ENCODE measurements around the gene FAM13A.

The FAM13A gene

GRCh38 chr4:88880501-88881226 is 176.3 kb downstream of the FAM13A start (continued):
- TF ChIP-seq, protein P1, sequence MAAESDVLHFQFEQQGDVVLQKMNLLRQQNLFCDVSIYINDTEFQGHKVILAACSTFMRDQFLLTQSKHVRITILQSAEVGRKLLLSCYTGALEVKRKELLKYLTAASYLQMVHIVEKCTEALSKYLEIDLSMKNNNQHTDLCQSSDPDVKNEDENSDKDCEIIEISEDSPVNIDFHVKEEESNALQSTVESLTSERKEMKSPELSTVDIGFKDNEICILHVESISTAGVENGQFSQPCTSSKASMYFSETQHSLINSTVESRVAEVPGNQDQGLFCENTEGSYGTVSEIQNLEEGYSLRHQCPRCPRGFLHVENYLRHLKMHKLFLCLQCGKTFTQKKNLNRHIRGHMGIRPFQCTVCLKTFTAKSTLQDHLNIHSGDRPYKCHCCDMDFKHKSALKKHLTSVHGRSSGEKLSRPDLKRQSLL (tag by site-specific recombination; IDR thresholded peaks at IDR 0.05), result no peak
- TF ChIP-seq ZNF266 (tag by site-specific recombination; IDR thresholded peaks at IDR 0.05; ENCODE audit: low read depth) (no peak), RBAK (tag by site-specific recombination; IDR thresholded peaks at IDR 0.05) (no peak), OVOL3 (tag by site-specific recombination; IDR thresholded peaks at IDR 0.05) (no peak), ZNF549 (tag by site-specific recombination; IDR thresholded peaks at IDR 0.05) (peak; percentile 69), YY2 (tag by site-specific recombination; IDR thresholded peaks at IDR 0.05) (no peak), KLF10 (tag by site-specific recombination; IDR thresholded peaks at IDR 0.05) (no peak), ZNF302 (tag by site-specific recombination; IDR thresholded peaks at IDR 0.05; ENCODE audit: low read depth) (no peak), ZNF155 (tag by site-specific recombination; IDR thresholded peaks at IDR 0.05) (no peak), ZNF19 (tag by site-specific recombination; IDR thresholded peaks at IDR 0.05; ENCODE audit: low read depth) (no peak), ZNF585B (tag by site-specific recombination; IDR thresholded peaks at IDR 0.05) (no peak), ZNF335 (tag by site-specific recombination; conservative IDR thresholded peaks at IDR 0.05) (peak; percentile 50; the same call in 1 of the 2 replicates), ZBTB20 (tag by site-specific recombination; IDR thresholded peaks at IDR 0.05) (peak; percentile 51; the same call in 1 of the 2 replicates), SP2 (tag by site-specific recombination; IDR thresholded peaks at IDR 0.05) (peak; percentile 28), ZBTB11 (tag by site-specific recombination; conservative IDR thresholded peaks at IDR 0.05; ENCODE audit: low read depth) (no peak), ZNF664 (tag by site-specific recombination; IDR thresholded peaks at IDR 0.05) (0 out of 2 replicates have a peak, but pooled peaks have one; percentile 44), ZBTB21 (tag by site-specific recombination; IDR thresholded peaks at IDR 0.05) (no peak), SCRT1 (tag by site-specific recombination; IDR thresholded peaks at IDR 0.05; ENCODE audit: borderline replicate concordance) (peak; percentile 55; the same call in 1 of the 2 replicates), ZNF837 (tag by site-specific recombination; IDR thresholded peaks at IDR 0.05) (no peak), CTCF (tag by site-specific recombination; IDR thresholded peaks at IDR 0.05) (peak; percentile 50; the same call in 1 of the 2 replicates), ZNF18 (tag by site-specific recombination; IDR thresholded peaks at IDR 0.05) (peak; percentile 67; the same call in 1 of the 2 replicates)
- TF ChIP-seq, protein P2, sequence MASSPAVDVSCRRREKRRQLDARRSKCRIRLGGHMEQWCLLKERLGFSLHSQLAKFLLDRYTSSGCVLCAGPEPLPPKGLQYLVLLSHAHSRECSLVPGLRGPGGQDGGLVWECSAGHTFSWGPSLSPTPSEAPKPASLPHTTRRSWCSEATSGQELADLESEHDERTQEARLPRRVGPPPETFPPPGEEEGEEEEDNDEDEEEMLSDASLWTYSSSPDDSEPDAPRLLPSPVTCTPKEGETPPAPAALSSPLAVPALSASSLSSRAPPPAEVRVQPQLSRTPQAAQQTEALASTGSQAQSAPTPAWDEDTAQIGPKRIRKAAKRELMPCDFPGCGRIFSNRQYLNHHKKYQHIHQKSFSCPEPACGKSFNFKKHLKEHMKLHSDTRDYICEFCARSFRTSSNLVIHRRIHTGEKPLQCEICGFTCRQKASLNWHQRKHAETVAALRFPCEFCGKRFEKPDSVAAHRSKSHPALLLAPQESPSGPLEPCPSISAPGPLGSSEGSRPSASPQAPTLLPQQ (tag by site-specific recombination; IDR thresholded peaks at IDR 0.05), result peak; percentile 41; the same call in 1 of the 2 replicates
- TF ChIP-seq, protein P3, sequence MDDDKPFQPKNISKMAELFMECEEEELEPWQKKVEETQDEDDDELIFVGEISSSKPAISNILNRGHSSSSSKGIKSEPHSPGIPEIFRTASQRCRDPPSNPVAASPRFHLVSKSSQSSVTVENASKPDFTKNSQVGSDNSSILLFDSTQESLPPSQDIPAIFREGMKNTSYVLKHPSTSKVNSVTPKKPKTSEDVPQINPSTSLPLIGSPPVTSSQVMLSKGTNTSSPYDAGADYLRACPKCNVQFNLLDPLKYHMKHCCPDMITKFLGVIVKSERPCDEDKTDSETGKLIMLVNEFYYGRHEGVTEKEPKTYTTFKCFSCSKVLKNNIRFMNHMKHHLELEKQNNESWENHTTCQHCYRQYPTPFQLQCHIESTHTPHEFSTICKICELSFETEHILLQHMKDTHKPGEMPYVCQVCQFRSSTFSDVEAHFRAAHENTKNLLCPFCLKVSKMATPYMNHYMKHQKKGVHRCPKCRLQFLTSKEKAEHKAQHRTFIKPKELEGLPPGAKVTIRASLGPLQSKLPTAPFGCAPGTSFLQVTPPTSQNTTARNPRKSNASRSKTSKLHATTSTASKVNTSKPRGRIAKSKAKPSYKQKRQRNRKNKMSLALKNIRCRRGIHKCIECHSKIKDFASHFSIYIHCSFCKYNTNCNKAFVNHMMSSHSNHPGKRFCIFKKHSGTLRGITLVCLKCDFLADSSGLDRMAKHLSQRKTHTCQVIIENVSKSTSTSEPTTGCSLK (tag by site-specific recombination; IDR thresholded peaks at IDR 0.05), result no peak
- TF ChIP-seq, protein P4, sequence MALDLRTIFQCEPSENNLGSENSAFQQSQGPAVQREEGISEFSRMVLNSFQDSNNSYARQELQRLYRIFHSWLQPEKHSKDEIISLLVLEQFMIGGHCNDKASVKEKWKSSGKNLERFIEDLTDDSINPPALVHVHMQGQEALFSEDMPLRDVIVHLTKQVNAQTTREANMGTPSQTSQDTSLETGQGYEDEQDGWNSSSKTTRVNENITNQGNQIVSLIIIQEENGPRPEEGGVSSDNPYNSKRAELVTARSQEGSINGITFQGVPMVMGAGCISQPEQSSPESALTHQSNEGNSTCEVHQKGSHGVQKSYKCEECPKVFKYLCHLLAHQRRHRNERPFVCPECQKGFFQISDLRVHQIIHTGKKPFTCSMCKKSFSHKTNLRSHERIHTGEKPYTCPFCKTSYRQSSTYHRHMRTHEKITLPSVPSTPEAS (tag by site-specific recombination; IDR thresholded peaks at IDR 0.05), result no peak
- TF ChIP-seq, protein P5, sequence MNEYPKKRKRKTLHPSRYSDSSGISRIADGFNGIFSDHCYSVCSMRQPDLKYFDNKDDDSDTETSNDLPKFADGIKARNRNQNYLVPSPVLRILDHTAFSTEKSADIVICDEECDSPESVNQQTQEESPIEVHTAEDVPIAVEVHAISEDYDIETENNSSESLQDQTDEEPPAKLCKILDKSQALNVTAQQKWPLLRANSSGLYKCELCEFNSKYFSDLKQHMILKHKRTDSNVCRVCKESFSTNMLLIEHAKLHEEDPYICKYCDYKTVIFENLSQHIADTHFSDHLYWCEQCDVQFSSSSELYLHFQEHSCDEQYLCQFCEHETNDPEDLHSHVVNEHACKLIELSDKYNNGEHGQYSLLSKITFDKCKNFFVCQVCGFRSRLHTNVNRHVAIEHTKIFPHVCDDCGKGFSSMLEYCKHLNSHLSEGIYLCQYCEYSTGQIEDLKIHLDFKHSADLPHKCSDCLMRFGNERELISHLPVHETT (tag by site-specific recombination; IDR thresholded peaks at IDR 0.05), result no peak
